Astrocyte (in vitro differentiated cells and primary cell): ENCODE measurements around the gene SLC36A1. TPM values are rescaled to one million over a fixed set of nuclear protein-coding genes. Genes with fewer than 3 reads are reported as not detected.

Experiments
- DNase-seq: peaks from one replicate; pipeline ENCODE4 v3.0.0-alpha.2; 2010; ENCODE audit warnings: low read depth
- FAIRE-seq: peaks from 2 replicates; lab custom pipeline; 2011; peaks lifted over from hg19 to GRCh38; lab: Jason Lieb, UNC
- H2AFZ ChIP-seq: 2 replicates; pipeline ENCODE4 v1.6.0; 2012; ENCODE audit warnings: low read depth, low read length, inconsistent platforms
- H3K27ac ChIP-seq: 2 replicates; pipeline ENCODE4 v1.5.1; 2011; ENCODE audit warnings: low read depth, low read length, inconsistent platforms
- H3K27me3 ChIP-seq: 2 replicates; pipeline ENCODE4 v1.6.0; 2011; ENCODE audit warnings: low read length, inconsistent platforms; ENCODE audit not compliant: insufficient read depth
- H3K36me3 ChIP-seq: 2 replicates; pipeline ENCODE4 v1.5.1; 2011; ENCODE audit warnings: low read length, inconsistent platforms; ENCODE audit not compliant: insufficient read depth
- H3K4me1 ChIP-seq: 2 replicates; pipeline ENCODE4 v1.5.1; 2011; ENCODE audit warnings: low read length, inconsistent platforms; ENCODE audit not compliant: insufficient read depth
- H3K4me2 ChIP-seq: 2 replicates; pipeline ENCODE4 v1.6.0; 2012; ENCODE audit warnings: low read length, inconsistent platforms
- H3K4me3 ChIP-seq: 2 replicates; pipeline ENCODE4 v1.5.1; 2011; ENCODE audit warnings: low read depth, mild to moderate bottlenecking, low read length, inconsistent platforms; ENCODE audit not compliant: insufficient read depth
- H3K79me2 ChIP-seq: 2 replicates; pipeline ENCODE4 v1.6.0; 2012; ENCODE audit warnings: mild to moderate bottlenecking, low read length, inconsistent platforms; ENCODE audit not compliant: insufficient read depth
- H3K9ac ChIP-seq: 2 replicates; pipeline ENCODE4 v1.6.0; 2012; ENCODE audit warnings: mild to moderate bottlenecking, low read length, inconsistent platforms
- H3K9me3 ChIP-seq: 2 replicates; pipeline ENCODE4 v1.5.1; 2012; ENCODE audit warnings: low read depth, mild to moderate bottlenecking, low read length, inconsistent platforms; ENCODE audit not compliant: insufficient read depth
- H4K20me1 ChIP-seq: 2 replicates; pipeline ENCODE4 v1.6.0; 2012; ENCODE audit warnings: low read length, inconsistent platforms; ENCODE audit not compliant: insufficient read depth
- H3K27ac Mint-ChIP-seq: one replicate; pipeline ENCODE4 v1.8.0; 2021; ENCODE audit warnings: mild to moderate bottlenecking, mixed read lengths; ENCODE audit not compliant: unreplicated experiment
- H3K27me3 Mint-ChIP-seq: one replicate; pipeline ENCODE4 v1.8.0; 2021; ENCODE audit warnings: low read depth, mixed read lengths; ENCODE audit not compliant: unreplicated experiment
- H3K36me3 Mint-ChIP-seq: one replicate; pipeline ENCODE4 v1.8.0; 2021; ENCODE audit warnings: low read depth, mixed read lengths; ENCODE audit not compliant: unreplicated experiment
- H3K4me1 Mint-ChIP-seq: one replicate; pipeline ENCODE4 v1.8.0; 2021; ENCODE audit warnings: low read depth, mixed read lengths; ENCODE audit not compliant: unreplicated experiment
- H3K4me3 Mint-ChIP-seq: one replicate; pipeline ENCODE4 v1.8.0; 2021; ENCODE audit warnings: mild to moderate bottlenecking, moderate library complexity, mixed read lengths; ENCODE audit not compliant: unreplicated experiment
- H3K9me3 Mint-ChIP-seq: one replicate; pipeline ENCODE4 v1.8.0; 2021; ENCODE audit warnings: mild to moderate bottlenecking, mixed read lengths; ENCODE audit not compliant: unreplicated experiment
- CTCF ChIP-seq: IDR thresholded peaks from 2 replicates; pipeline ENCODE4 v1.5.1; 2011; ENCODE audit warnings: low read depth, mild to moderate bottlenecking, inconsistent platforms, low read length, moderate library complexity; ENCODE audit not compliant: insufficient read depth
- EZH2 ChIP-seq: IDR thresholded peaks from 2 replicates; pipeline ENCODE4 v1.6.1; 2012; ENCODE audit warnings: mild to moderate bottlenecking, low read length, inconsistent platforms; ENCODE audit not compliant: insufficient read depth
- total RNA-seq: library from RNA; stranded (reverse); gene quantifications from 2 replicates; pipeline ENCODE4 v1.2.1, GENCODE V29; 2021

Gene SLC36A1
- total RNA-seq, 1 donor from 2014 or later = 6.4 TPM

- Histone ChIP-seq H3K27me3 (no peaks in the 10 kb centered on the region), H3K27ac (no peak overlapping the region), H4K20me1 (no peaks in the 10 kb centered on the region), H3K4me3 (no peak overlapping the region), H3K4me1 (no peaks in the 10 kb centered on the region), H3K9me3 (no peaks in the 10 kb centered on the region), H2AFZ (no peak overlapping the region), H3K79me2 (no peaks in the 10 kb centered on the region), H3K4me2 (no peak overlapping the region), H3K9ac (no peak overlapping the region), H3K36me3 (peaks cover 5% of the 10 kb centered on the region)
- DNase-seq (no peak), FAIRE-seq (no peak)
- Mint-ChIP-seq H3K4me3 (no peak overlapping the region), H3K36me3 (peaks cover 7% of the 10 kb centered on the region), H3K27ac (peak overlapping the region; percentile 63), H3K9me3 (no peaks in the 10 kb centered on the region), H3K4me1 (peaks cover 11% of the 10 kb centered on the region), H3K27me3 (peaks cover 2% of the 10 kb centered on the region)
- TF ChIP-seq CTCF (no peak), EZH2 (no peak)
Measured at GRCh38 chr5:151492729-151493128, 45.3 kb downstream of the SLC36A1 start.

GRCh38 chr5:151493665-151494064 lies 46.3 kb downstream of the SLC36A1 start:
- Mint-ChIP-seq H3K27ac (no peak overlapping the region), H3K4me1 (peaks cover 11% of the 10 kb centered on the region), H3K4me3 (no peak overlapping the region), H3K27me3 (peaks cover 2% of the 10 kb centered on the region), H3K36me3 (peaks cover 5% of the 10 kb centered on the region), H3K9me3 (no peaks in the 10 kb centered on the region)
- Histone ChIP-seq H3K9me3 (no peaks in the 10 kb centered on the region), H3K4me1 (no peaks in the 10 kb centered on the region), H3K79me2 (no peaks in the 10 kb centered on the region), H3K4me2 (no peak overlapping the region), H3K9ac (no peak overlapping the region), H3K4me3 (no peak overlapping the region), H3K36me3 (peaks cover 5% of the 10 kb centered on the region), H2AFZ (no peak overlapping the region), H4K20me1 (no peaks in the 10 kb centered on the region), H3K27ac (no peak overlapping the region), H3K27me3 (no peaks in the 10 kb centered on the region)
- no peak for DNase-seq
- TF ChIP-seq EZH2 (no peak), CTCF (no peak)
- FAIRE-seq = no peak

DNA sequence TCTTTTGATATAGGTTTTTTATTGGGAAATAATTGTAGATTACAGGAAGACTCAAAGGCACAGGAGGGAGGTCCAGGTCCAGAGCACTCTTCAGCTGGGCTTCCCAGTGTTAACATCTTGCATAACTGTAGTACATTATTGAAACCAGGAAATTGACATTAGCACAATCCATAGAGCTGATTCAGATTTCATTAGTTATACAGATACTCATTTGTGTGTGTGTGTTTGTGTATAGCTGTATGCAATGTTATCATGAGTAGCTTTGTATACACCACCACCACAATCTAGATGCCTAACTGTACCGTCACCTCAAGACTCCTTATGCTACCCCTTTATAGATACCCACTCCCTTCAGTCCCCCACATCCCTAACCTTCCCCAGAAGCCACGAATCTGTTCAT lies 47.9 kb downstream of the SLC36A1 start:
- Histone ChIP-seq H3K27ac (no peak overlapping the region), H3K27me3 (no peaks in the 10 kb centered on the region), H3K9me3 (no peaks in the 10 kb centered on the region), H4K20me1 (no peaks in the 10 kb centered on the region), H3K4me2 (no peak overlapping the region), H3K79me2 (no peaks in the 10 kb centered on the region), H3K4me3 (no peak overlapping the region), H3K4me1 (no peaks in the 10 kb centered on the region), H2AFZ (no peak overlapping the region), H3K9ac (no peak overlapping the region), H3K36me3 (peaks cover 3% of the 10 kb centered on the region)
- no peak overlapping the region for H3K27ac Mint-ChIP-seq
- TF ChIP-seq EZH2 = no peak
- TF ChIP-seq CTCF = no peak
- FAIRE-seq (no peak), DNase-seq (no peak)
- H3K36me3 Mint-ChIP-seq = no peaks in the 10 kb centered on the region
- H3K27me3 Mint-ChIP-seq = peaks cover 4% of the 10 kb centered on the region
- no peak overlapping the region for H3K4me3 Mint-ChIP-seq
- H3K9me3 Mint-ChIP-seq = peaks cover 2% of the 10 kb centered on the region
- peaks cover 11% of the 10 kb centered on the region for H3K4me1 Mint-ChIP-seq
